GM23338 (cell line): ENCODE data around the gene MCC.

Experiments
- CTCF ChIP-seq, 2 experiments: fragments of 200-600 bp in 1 of 2; sonication (generic) in 1 of 2; conservative IDR thresholded peaks; 2 replicates each; pipeline versions ENCODE4 v1.5.1 to v1.6.1; 2016 to 2017; ENCODE audit warnings: antibody characterized with exemption in 2 of 2, low read depth in 2 of 2, mild to moderate bottlenecking in 2 of 2, moderate library complexity in 1 of 2
- EZH2 ChIP-seq: fragments of 200-600 bp; sonication (generic); IDR thresholded peaks from one replicate; pipeline ENCODE4 v1.8.0; 2017; ENCODE audit warnings: antibody characterized with exemption, mild to moderate bottlenecking, low read depth; ENCODE audit not compliant: unreplicated experiment
- EZH2phosphoT487 ChIP-seq: fragments of 200-600 bp; sonication (generic); IDR thresholded peaks from one replicate; pipeline ENCODE4 v1.8.1; 2018; ENCODE audit warnings: antibody characterized with exemption; ENCODE audit not compliant: unreplicated experiment
- TF ChIP-seq, protein P1 (sequence below): IDR thresholded peaks from one replicate; pipeline ENCODE4 v1.6.1; 2018; ENCODE audit warnings: antibody characterized with exemption; ENCODE audit not compliant: unreplicated experiment

DNA sequence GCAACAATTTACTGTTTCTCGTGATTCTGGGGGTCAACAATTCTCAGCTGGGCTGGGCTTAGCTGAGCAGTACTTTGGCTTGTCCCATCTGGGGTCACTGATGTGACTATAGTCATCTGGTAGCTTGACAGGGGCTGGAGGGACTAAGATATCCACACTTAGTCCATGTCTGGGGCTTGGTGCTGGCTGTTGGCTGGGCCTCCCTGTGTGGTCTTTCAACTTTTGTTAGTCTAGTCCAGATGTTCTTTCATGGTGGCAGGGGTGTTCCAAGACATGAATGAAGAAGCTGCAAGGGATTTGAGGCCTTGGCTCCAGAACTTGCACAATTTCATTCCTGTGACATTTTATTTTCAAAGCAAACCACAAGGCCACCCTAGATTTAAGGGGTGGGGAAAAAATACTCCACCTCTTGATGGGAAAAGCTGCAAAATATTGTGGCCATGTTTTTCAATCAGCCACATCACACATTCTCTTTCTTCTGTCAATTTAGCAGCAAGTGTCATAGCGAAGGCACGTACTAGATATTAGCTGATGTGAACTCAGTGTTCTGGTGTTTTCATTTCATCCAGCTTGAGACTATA lies 112.7 kb downstream of the MCC start:
- TF ChIP-seq CTCF (conservative IDR thresholded peaks at IDR 0.05; ENCODE audit: low read depth in 2 of 2), result no peak
- TF ChIP-seq EZH2, result no peak
- TF ChIP-seq, protein P1, sequence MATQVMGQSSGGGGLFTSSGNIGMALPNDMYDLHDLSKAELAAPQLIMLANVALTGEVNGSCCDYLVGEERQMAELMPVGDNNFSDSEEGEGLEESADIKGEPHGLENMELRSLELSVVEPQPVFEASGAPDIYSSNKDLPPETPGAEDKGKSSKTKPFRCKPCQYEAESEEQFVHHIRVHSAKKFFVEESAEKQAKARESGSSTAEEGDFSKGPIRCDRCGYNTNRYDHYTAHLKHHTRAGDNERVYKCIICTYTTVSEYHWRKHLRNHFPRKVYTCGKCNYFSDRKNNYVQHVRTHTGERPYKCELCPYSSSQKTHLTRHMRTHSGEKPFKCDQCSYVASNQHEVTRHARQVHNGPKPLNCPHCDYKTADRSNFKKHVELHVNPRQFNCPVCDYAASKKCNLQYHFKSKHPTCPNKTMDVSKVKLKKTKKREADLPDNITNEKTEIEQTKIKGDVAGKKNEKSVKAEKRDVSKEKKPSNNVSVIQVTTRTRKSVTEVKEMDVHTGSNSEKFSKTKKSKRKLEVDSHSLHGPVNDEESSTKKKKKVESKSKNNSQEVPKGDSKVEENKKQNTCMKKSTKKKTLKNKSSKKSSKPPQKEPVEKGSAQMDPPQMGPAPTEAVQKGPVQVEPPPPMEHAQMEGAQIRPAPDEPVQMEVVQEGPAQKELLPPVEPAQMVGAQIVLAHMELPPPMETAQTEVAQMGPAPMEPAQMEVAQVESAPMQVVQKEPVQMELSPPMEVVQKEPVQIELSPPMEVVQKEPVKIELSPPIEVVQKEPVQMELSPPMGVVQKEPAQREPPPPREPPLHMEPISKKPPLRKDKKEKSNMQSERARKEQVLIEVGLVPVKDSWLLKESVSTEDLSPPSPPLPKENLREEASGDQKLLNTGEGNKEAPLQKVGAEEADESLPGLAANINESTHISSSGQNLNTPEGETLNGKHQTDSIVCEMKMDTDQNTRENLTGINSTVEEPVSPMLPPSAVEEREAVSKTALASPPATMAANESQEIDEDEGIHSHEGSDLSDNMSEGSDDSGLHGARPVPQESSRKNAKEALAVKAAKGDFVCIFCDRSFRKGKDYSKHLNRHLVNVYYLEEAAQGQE, result no peak
- TF ChIP-seq EZH2phosphoT487, result no peak
